Activated T-cell treated with anti-CD3 and anti-CD28 coated beads, Interleukin-2, amount 50 U/mL, for 72 hours (primary cell): ENCODE results near the gene GNAI3. TPM values are rescaled to one million over a fixed set of nuclear protein-coding genes. Genes with fewer than 3 reads are reported as not detected.
"Not testable (repeated sequence)": the region's sequence is repeated elsewhere in the genome, so short reads cannot be mapped to it uniquely, and the experiment has no call there.

ENCODE experiments used
- ATAC-seq, 2 donors: fragments of 150-1000 bp; cut with Tn5 transposase; replicated peaks in 1 of 2; 2 replicates each; pipeline ENCODE4 v1.10.0; 2021; ENCODE audit warnings: moderate library complexity in 2 of 2, mild to moderate bottlenecking in 1 of 2
- DNase-seq, 2 donors: peaks; one replicate each; pipeline ENCODE4 v3.0.0; 2021 to 2022; ENCODE audit warnings: mixed read lengths in 1 of 2
- H3K27ac Mint-ChIP-seq: one replicate; pipeline ENCODE4 v1.8.0; 2022; ENCODE audit warnings: mild to moderate bottlenecking, moderate library complexity, mixed read lengths
- H3K27me3 Mint-ChIP-seq: one replicate; pipeline ENCODE4 v1.8.0; 2022; ENCODE audit warnings: low read depth, mixed read lengths
- H3K36me3 Mint-ChIP-seq, 2 donors: one replicate each; pipeline ENCODE4 v1.8.0; 2022; ENCODE audit warnings: mixed read lengths in 2 of 2, mild to moderate bottlenecking in 1 of 2; ENCODE audit not compliant: insufficient read depth in 2 of 2
- H3K4me1 Mint-ChIP-seq: one replicate; pipeline ENCODE4 v1.8.0; 2022; ENCODE audit warnings: low read depth, mixed read lengths
- H3K4me3 Mint-ChIP-seq, 2 donors: one replicate each; pipeline ENCODE4 v1.8.0; 2022; ENCODE audit warnings: mild to moderate bottlenecking in 2 of 2, mixed read lengths in 2 of 2, moderate library complexity in 2 of 2
- H3K9me3 Mint-ChIP-seq, 2 donors: one replicate each; pipeline ENCODE4 v1.8.0; 2022; ENCODE audit warnings: mixed read lengths in 2 of 2
- total RNA-seq, 2 donors: library from RNA; stranded (reverse); gene quantifications; one replicate each; pipeline ENCODE4 v1.2.3, GENCODE V29; 2022

Gene GNAI3
- total RNA-seq, 2 donors from 2014 or later, result 8.9 to 10.1 TPM

- peak; percentile 80 for DNase-seq
- H3K36me3 Mint-ChIP-seq, result no peaks in the 10 kb centered on the region
- ATAC-seq, result peak; percentile 95 to 97
- H3K27me3 Mint-ChIP-seq, result peaks cover 16% of the 10 kb centered on the region
- peaks cover 17% of the 10 kb centered on the region for H3K4me1 Mint-ChIP-seq
- H3K4me3 Mint-ChIP-seq, result peak within 1 kb of the TSS; percentile 92 to 96
- H3K9me3 Mint-ChIP-seq, result no peaks in the 10 kb centered on the region
- peak within 1 kb of the TSS; percentile 81 for H3K27ac Mint-ChIP-seq
These were observed 107.5 kb downstream of the GNAI3 start, which contains the start of gene GSTM4 for GRCh38 chr1:109655615-109656519. Gene GSTM4, plus strand, starts transcription at chr1:109656099. Its CDS starts 291 bp downstream, at chr1:109656390.

GRCh38 chr1:109657395-109657794 is 109.0 kb downstream of the GNAI3 start:
- H3K36me3 Mint-ChIP-seq, result no peaks in the 10 kb centered on the region
- peak overlapping the region in 1 of 2 donors; percentile 31 for H3K4me3 Mint-ChIP-seq
- ATAC-seq (no peak), DNase-seq (no peak)
- H3K27me3 Mint-ChIP-seq, result peaks cover 16% of the 10 kb centered on the region
- H3K27ac Mint-ChIP-seq, result no peak overlapping the region
- H3K9me3 Mint-ChIP-seq, result no peaks in the 10 kb centered on the region
- H3K4me1 Mint-ChIP-seq, result peaks cover 17% of the 10 kb centered on the region

GRCh38 chr1:109657970-109658369 is 109.6 kb downstream of the GNAI3 start:
- DNase-seq (no peak), ATAC-seq (no peak)
- Mint-ChIP-seq H3K9me3 (no peaks in the 10 kb centered on the region), H3K4me3 (no peak overlapping the region), H3K4me1 (peaks cover 17% of the 10 kb centered on the region), H3K36me3 (no peaks in the 10 kb centered on the region), H3K27me3 (peaks cover 16% of the 10 kb centered on the region), H3K27ac (no peak overlapping the region)

GRCh38 chr1:109658533-109659042 is 110.2 kb downstream of the GNAI3 start:
- ATAC-seq (no peak), DNase-seq (no peak)
- peaks cover 17% of the 10 kb centered on the region for H3K4me1 Mint-ChIP-seq
- H3K36me3 Mint-ChIP-seq, result no peaks in the 10 kb centered on the region
- H3K27me3 Mint-ChIP-seq, result peaks cover 10% of the 10 kb centered on the region
- H3K27ac Mint-ChIP-seq, result no peak overlapping the region
- H3K9me3 Mint-ChIP-seq, result no peaks in the 10 kb centered on the region
- H3K4me3 Mint-ChIP-seq, result no peak overlapping the region

- H3K27me3 Mint-ChIP-seq, result peaks cover 8% of the 10 kb centered on the region
- ATAC-seq, result no peak
- no peak overlapping the region for H3K4me3 Mint-ChIP-seq
- no peak for DNase-seq
- H3K27ac Mint-ChIP-seq, result no peak overlapping the region
- no peaks in the 10 kb centered on the region for H3K36me3 Mint-ChIP-seq
- peaks cover 17% of the 10 kb centered on the region for H3K4me1 Mint-ChIP-seq
- H3K9me3 Mint-ChIP-seq, result no peaks in the 10 kb centered on the region
These were observed 110.7 kb downstream of the GNAI3 start for GRCh38 chr1:109659145-109659544.

GRCh38 chr1:109659997-109660690 is 111.7 kb downstream of the GNAI3 start:
- Mint-ChIP-seq H3K36me3 (no peaks in the 10 kb centered on the region), H3K27me3 (no peaks in the 10 kb centered on the region), H3K27ac (no peak overlapping the region), H3K4me3 (no peak overlapping the region), H3K9me3 (no peaks in the 10 kb centered on the region), H3K4me1 (peaks cover 11% of the 10 kb centered on the region)
- ATAC-seq, result no peak
- DNase-seq, result no peak

- H3K27me3 Mint-ChIP-seq, DNase-seq, H3K36me3 Mint-ChIP-seq, H3K27ac Mint-ChIP-seq, H3K4me1 Mint-ChIP-seq, ATAC-seq, H3K9me3 Mint-ChIP-seq, H3K4me3 Mint-ChIP-seq: not testable (repeated sequence)
These were observed 112.2 kb downstream of the GNAI3 start for GRCh38 chr1:109660691-109661026.

- Mint-ChIP-seq H3K27ac (no peak overlapping the region), H3K27me3 (no peaks in the 10 kb centered on the region), H3K4me3 (no peak overlapping the region), H3K4me1 (peaks cover 4% of the 10 kb centered on the region), H3K9me3 (no peaks in the 10 kb centered on the region), H3K36me3 (no peaks in the 10 kb centered on the region)
- DNase-seq (no peak), ATAC-seq (no peak)
These were observed 113.0 kb downstream of the GNAI3 start for GRCh38 chr1:109661391-109661790.

GRCh38 chr1:109664671-109665070 is 116.3 kb downstream of the GNAI3 start:
- DNase-seq (no peak), ATAC-seq (no peak)
- Mint-ChIP-seq H3K36me3 (no peaks in the 10 kb centered on the region), H3K4me1 (peaks cover 19% of the 10 kb centered on the region), H3K4me3 (no peak overlapping the region), H3K27me3 (no peaks in the 10 kb centered on the region), H3K9me3 (no peaks in the 10 kb centered on the region), H3K27ac (no peak overlapping the region)

- ATAC-seq, result peak; percentile 99
- peak; percentile 83 to 90 for DNase-seq
- H3K27ac Mint-ChIP-seq, result no peak within 1 kb of the TSS
- no peaks in the 10 kb centered on the region for H3K27me3 Mint-ChIP-seq
- peaks cover 0 to 3% of the 10 kb centered on the region in 2 donors for H3K36me3 Mint-ChIP-seq
- H3K9me3 Mint-ChIP-seq, result no peaks in the 10 kb centered on the region
- H3K4me3 Mint-ChIP-seq, result peak within 1 kb of the TSS; percentile 78 to 86
- H3K4me1 Mint-ChIP-seq, result peaks cover 20% of the 10 kb centered on the region
These were observed 119.2 kb downstream of the GNAI3 start, which contains the start of gene GSTM2 for GRCh38 chr1:109667452-109668122. Gene GSTM2, plus strand, starts transcription at chr1:109668057. Its CDS starts 59 bp downstream, at chr1:109668116.
